Natural killer cell (primary cell): ENCODE data around the gene CST3. TPM values are rescaled to one million over a fixed set of nuclear protein-coding genes. Genes with fewer than 3 reads are reported as not detected.

ENCODE experiments used
- ATAC-seq, 3 donors: fragments of 150-1000 bp in 2 of 3; fragments of 200-7000 bp in 1 of 3; cut with Tn5 transposase; 1 replicate in 1 of 3; 2 replicates in 2 of 3; pipeline ENCODE4 v1.10.0; 2021; ENCODE audit warnings: mild to moderate bottlenecking in 2 of 3, moderate library complexity in 2 of 3
- DNase-seq, 2 donors: peaks; one replicate each; pipeline versions ENCODE4 v3.0.0 to v3.0.0-alpha.2; 2013 to 2021; ENCODE audit warnings: mixed read lengths in 1 of 2
- H3K27ac ChIP-seq: one replicate; pipeline ENCODE4 v1.5.1; 2013; ENCODE audit warnings: mild to moderate bottlenecking, low read length
- H3K27me3 ChIP-seq: one replicate; pipeline ENCODE4 v1.6.1; 2013; ENCODE audit warnings: low read length; ENCODE audit not compliant: control insufficient read depth, insufficient read depth
- H3K36me3 ChIP-seq: one replicate; pipeline ENCODE4 v1.6.1; 2013; ENCODE audit warnings: low read length; ENCODE audit not compliant: control insufficient read depth, insufficient read depth
- H3K4me1 ChIP-seq: one replicate; pipeline ENCODE4 v1.6.1; 2013; ENCODE audit warnings: low read length; ENCODE audit not compliant: control insufficient read depth, insufficient read depth
- H3K4me3 ChIP-seq: one replicate; pipeline ENCODE4 v1.5.1; 2013; ENCODE audit warnings: low read length
- H3K9me3 ChIP-seq: one replicate; pipeline ENCODE4 v1.6.1; 2013; ENCODE audit warnings: low read length; ENCODE audit not compliant: control insufficient read depth, insufficient read depth
- H3K27ac Mint-ChIP-seq, 2 donors: one replicate each; pipeline ENCODE4 v1.8.0; 2022; ENCODE audit warnings: mild to moderate bottlenecking in 2 of 2, mixed read lengths in 2 of 2, moderate library complexity in 1 of 2
- H3K27me3 Mint-ChIP-seq, 2 donors: one replicate each; pipeline ENCODE4 v1.8.0; 2022; ENCODE audit warnings: low read depth in 2 of 2, mixed read lengths in 2 of 2
- H3K36me3 Mint-ChIP-seq: one replicate; pipeline ENCODE4 v1.8.0; 2022; ENCODE audit warnings: mixed read lengths
- H3K4me1 Mint-ChIP-seq, 2 donors: one replicate each; pipeline ENCODE4 v1.8.0; 2022; ENCODE audit warnings: mixed read lengths in 2 of 2
- H3K4me3 Mint-ChIP-seq: one replicate; pipeline ENCODE4 v1.8.0; 2022; ENCODE audit warnings: mild to moderate bottlenecking, moderate library complexity, mixed read lengths
- H3K9me3 Mint-ChIP-seq, 2 donors: one replicate each; pipeline ENCODE4 v1.8.0; 2022; ENCODE audit warnings: mixed read lengths in 2 of 2
- CTCF ChIP-seq: fragments of 200-600 bp; IDR thresholded peaks from one replicate; pipeline ENCODE4 v1.8.0; 2022; ENCODE audit warnings: antibody characterized with exemption
- WGBS: methylation state at CpG from one replicate; pipeline ENCODE4 v1.1.7; 2013; ENCODE audit warnings: missing lambda C conversion rate; ENCODE audit not compliant: insufficient coverage; 5-methylcytosine and 5-hydroxymethylcytosine counted together
- intact Hi-C: fragments of 100-400 bp; cut with micrococcal nuclease; formaldehyde crosslinking; loops from one replicate; pipeline ENCODE4 v1.14.2; 2022
- total RNA-seq, 4 donors: library from RNA; stranded (reverse); fragments of 120-200 nt in 1 of 4; gene quantifications; one replicate each; pipeline versions ENCODE4 v1.2.3 to v1.2.4, GENCODE V29; 2013 to 2022

CST3 gene
- total RNA-seq, 3 donors from 2014 or later (not counting 1 experiment from before 2014, with no cell fraction given): 30.0 to 118 (median 83.8) TPM

- no peaks in the 10 kb centered on the region for H3K36me3 Mint-ChIP-seq
- WGBS: 93% methylated on average over 5 of the region's 5 CpGs
Measured at GRCh38 chr20:23614163-23614562, 23.6 kb downstream of the CST3 start.

GRCh38 chr20:23613676-23614075 is 24.1 kb downstream of the CST3 start:
- H3K4me3 ChIP-seq: no peak overlapping the region

More at GRCh38 chr20:23614163-23614562, 23.6 kb downstream of the CST3 start:
- Histone ChIP-seq H3K36me3 (no peaks in the 10 kb centered on the region), H3K4me1 (no peaks in the 10 kb centered on the region), H3K9me3 (no peaks in the 10 kb centered on the region), H3K4me3 (no peak overlapping the region), H3K27me3 (no peaks in the 10 kb centered on the region), H3K27ac (no peak overlapping the region)
- intact Hi-C loops: no loop called here
- Mint-ChIP-seq H3K27me3 (peaks cover 23 to 25% of the 10 kb centered on the region in 2 donors), H3K4me1 (no peaks in the 10 kb centered on the region), H3K9me3 (no peaks in the 10 kb centered on the region), H3K4me3 (no peak overlapping the region), H3K27ac (no peak overlapping the region)
- TF ChIP-seq CTCF: no peak
- ATAC-seq (no peak), DNase-seq (no peak)

GRCh38 chr20:23612396-23612795 is 25.4 kb downstream of the CST3 start:
- Mint-ChIP-seq H3K27ac (no peak overlapping the region), H3K27me3 (peaks cover 14 to 16% of the 10 kb centered on the region in 2 donors), H3K4me3 (no peak overlapping the region), H3K9me3 (no peaks in the 10 kb centered on the region), H3K4me1 (no peaks in the 10 kb centered on the region), H3K36me3 (no peaks in the 10 kb centered on the region)
- DNase-seq (no peak), ATAC-seq (no peak)
- WGBS: 86% methylated on average over 2 of the region's 2 CpGs
- no peak for TF ChIP-seq CTCF
- no peaks in the 10 kb centered on the region for H3K36me3 ChIP-seq
- intact Hi-C loops: no loop called here
- H3K9me3 ChIP-seq: no peaks in the 10 kb centered on the region
- H3K27ac ChIP-seq: no peak overlapping the region
- no peaks in the 10 kb centered on the region for H3K27me3 ChIP-seq
- H3K4me3 ChIP-seq: no peak overlapping the region
- H3K4me1 ChIP-seq: no peaks in the 10 kb centered on the region

More at GRCh38 chr20:23613676-23614075, 24.1 kb downstream of the CST3 start:
- TF ChIP-seq CTCF: no peak
- DNase-seq (no peak), ATAC-seq (no peak)
- no peaks in the 10 kb centered on the region for H3K36me3 Mint-ChIP-seq
- intact Hi-C loops: no loop called here
- peaks cover 22 to 23% of the 10 kb centered on the region in 2 donors for H3K27me3 Mint-ChIP-seq
- Histone ChIP-seq H3K9me3 (no peaks in the 10 kb centered on the region), H3K36me3 (no peaks in the 10 kb centered on the region), H3K27me3 (no peaks in the 10 kb centered on the region), H3K27ac (no peak overlapping the region), H3K4me1 (no peaks in the 10 kb centered on the region)
- no peak overlapping the region for H3K27ac Mint-ChIP-seq
- H3K4me3 Mint-ChIP-seq: no peak overlapping the region
- no peaks in the 10 kb centered on the region for H3K9me3 Mint-ChIP-seq
- H3K4me1 Mint-ChIP-seq: no peaks in the 10 kb centered on the region

- Histone ChIP-seq H3K27me3 (no peaks in the 10 kb centered on the region), H3K27ac (no peak overlapping the region), H3K36me3 (no peaks in the 10 kb centered on the region), H3K9me3 (no peaks in the 10 kb centered on the region), H3K4me3 (no peak overlapping the region), H3K4me1 (peaks cover 8% of the 10 kb centered on the region)
- Mint-ChIP-seq H3K27me3 (peaks cover 6 to 10% of the 10 kb centered on the region in 2 donors), H3K9me3 (no peaks in the 10 kb centered on the region), H3K4me1 (peaks cover 11 to 12% of the 10 kb centered on the region in 2 donors), H3K4me3 (no peak overlapping the region), H3K27ac (no peak overlapping the region), H3K36me3 (no peaks in the 10 kb centered on the region)
- DNase-seq (no peak), ATAC-seq (no peak)
- no peak for TF ChIP-seq CTCF
- 93% methylated on average over 4 of the region's 5 CpGs for WGBS
- intact Hi-C loops: loop anchor here (5.0 kb wide), 1 partner anchor 262 kb away; no protein-coding TSS in a partner anchor
Measured at GRCh38 chr20:23609486-23610109, 28.2 kb downstream of the CST3 start.
